ENCODE data around the gene GLIS1. TPM values are rescaled to one million over a fixed set of nuclear protein-coding genes. Genes with fewer than 3 reads are reported as not detected.

The GLIS1 gene
- polyA plus RNA-seq, 1 donor from 2014 or later: not detected

GRCh38 chr1:53551428-53551995 lies 187.5 kb downstream of the GLIS1 start:
- H3F3A ChIP-seq (ENCODE audit: insufficient read depth, low read length, poor library complexity, severe bottlenecking): no peaks in the 10 kb centered on the region
- H3K27me3 ChIP-seq (ENCODE audit: insufficient read depth, low read depth, low read length): no peaks in the 10 kb centered on the region
- no peaks in the 10 kb centered on the region for H4K20me1 ChIP-seq (ENCODE audit: insufficient read depth)
- no peak overlapping the region for H3K9ac ChIP-seq (ENCODE audit: low read length)
- H3K9me2 ChIP-seq (ENCODE audit: insufficient read depth, low read length): no peaks in the 10 kb centered on the region
- H3K4me2 ChIP-seq (ENCODE audit: low read length): no peak overlapping the region
- no peak overlapping the region for H2AFZ ChIP-seq (ENCODE audit: low read depth, low read length)
- no peak overlapping the region for H3K4me3 ChIP-seq (ENCODE audit: low read length)
- H3K27ac ChIP-seq (ENCODE audit: low read length): no peak overlapping the region
- no peak for TF ChIP-seq EZH2 (IDR thresholded peaks at IDR 0.05; ENCODE audit: borderline replicate concordance, insufficient read depth, low read length, poor library complexity, severe bottlenecking)
- no peak for TF ChIP-seq POLR2AphosphoS5 (IDR thresholded peaks at IDR 0.05)
- TF ChIP-seq EP300 (conservative IDR thresholded peaks at IDR 0.05; ENCODE audit: poor library complexity, severe bottlenecking): no peak
- TF ChIP-seq, protein P1, sequence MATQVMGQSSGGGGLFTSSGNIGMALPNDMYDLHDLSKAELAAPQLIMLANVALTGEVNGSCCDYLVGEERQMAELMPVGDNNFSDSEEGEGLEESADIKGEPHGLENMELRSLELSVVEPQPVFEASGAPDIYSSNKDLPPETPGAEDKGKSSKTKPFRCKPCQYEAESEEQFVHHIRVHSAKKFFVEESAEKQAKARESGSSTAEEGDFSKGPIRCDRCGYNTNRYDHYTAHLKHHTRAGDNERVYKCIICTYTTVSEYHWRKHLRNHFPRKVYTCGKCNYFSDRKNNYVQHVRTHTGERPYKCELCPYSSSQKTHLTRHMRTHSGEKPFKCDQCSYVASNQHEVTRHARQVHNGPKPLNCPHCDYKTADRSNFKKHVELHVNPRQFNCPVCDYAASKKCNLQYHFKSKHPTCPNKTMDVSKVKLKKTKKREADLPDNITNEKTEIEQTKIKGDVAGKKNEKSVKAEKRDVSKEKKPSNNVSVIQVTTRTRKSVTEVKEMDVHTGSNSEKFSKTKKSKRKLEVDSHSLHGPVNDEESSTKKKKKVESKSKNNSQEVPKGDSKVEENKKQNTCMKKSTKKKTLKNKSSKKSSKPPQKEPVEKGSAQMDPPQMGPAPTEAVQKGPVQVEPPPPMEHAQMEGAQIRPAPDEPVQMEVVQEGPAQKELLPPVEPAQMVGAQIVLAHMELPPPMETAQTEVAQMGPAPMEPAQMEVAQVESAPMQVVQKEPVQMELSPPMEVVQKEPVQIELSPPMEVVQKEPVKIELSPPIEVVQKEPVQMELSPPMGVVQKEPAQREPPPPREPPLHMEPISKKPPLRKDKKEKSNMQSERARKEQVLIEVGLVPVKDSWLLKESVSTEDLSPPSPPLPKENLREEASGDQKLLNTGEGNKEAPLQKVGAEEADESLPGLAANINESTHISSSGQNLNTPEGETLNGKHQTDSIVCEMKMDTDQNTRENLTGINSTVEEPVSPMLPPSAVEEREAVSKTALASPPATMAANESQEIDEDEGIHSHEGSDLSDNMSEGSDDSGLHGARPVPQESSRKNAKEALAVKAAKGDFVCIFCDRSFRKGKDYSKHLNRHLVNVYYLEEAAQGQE (IDR thresholded peaks at IDR 0.05; ENCODE audit: borderline replicate concordance): no peak
- TF ChIP-seq RAD21 (conservative IDR thresholded peaks at IDR 0.05): no peak
- no peak for TF ChIP-seq TAF1 (IDR thresholded peaks at IDR 0.05; ENCODE audit: low read depth)
- TF ChIP-seq MXI1 (conservative IDR thresholded peaks at IDR 0.05; ENCODE audit: poor library complexity, severe bottlenecking): no peak
- TF ChIP-seq SMC3 (conservative IDR thresholded peaks at IDR 0.05; ENCODE audit: poor library complexity): no peak
- TF ChIP-seq, protein P2, sequence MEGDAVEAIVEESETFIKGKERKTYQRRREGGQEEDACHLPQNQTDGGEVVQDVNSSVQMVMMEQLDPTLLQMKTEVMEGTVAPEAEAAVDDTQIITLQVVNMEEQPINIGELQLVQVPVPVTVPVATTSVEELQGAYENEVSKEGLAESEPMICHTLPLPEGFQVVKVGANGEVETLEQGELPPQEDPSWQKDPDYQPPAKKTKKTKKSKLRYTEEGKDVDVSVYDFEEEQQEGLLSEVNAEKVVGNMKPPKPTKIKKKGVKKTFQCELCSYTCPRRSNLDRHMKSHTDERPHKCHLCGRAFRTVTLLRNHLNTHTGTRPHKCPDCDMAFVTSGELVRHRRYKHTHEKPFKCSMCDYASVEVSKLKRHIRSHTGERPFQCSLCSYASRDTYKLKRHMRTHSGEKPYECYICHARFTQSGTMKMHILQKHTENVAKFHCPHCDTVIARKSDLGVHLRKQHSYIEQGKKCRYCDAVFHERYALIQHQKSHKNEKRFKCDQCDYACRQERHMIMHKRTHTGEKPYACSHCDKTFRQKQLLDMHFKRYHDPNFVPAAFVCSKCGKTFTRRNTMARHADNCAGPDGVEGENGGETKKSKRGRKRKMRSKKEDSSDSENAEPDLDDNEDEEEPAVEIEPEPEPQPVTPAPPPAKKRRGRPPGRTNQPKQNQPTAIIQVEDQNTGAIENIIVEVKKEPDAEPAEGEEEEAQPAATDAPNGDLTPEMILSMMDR (IDR thresholded peaks at IDR 0.05; ENCODE audit: poor library complexity, severe bottlenecking): no peak
- no peaks in the 10 kb centered on the region for H3K36me3 ChIP-seq (ENCODE audit: insufficient read depth, low read length)
- no peaks in the 10 kb centered on the region for H3K9me3 ChIP-seq (ENCODE audit: low read length)
- no peaks in the 10 kb centered on the region for H3K79me2 ChIP-seq (replicated peaks; ENCODE audit: insufficient read depth, low read length)

GRCh38 chr1:53550201-53550741 lies 188.7 kb downstream of the GLIS1 start:
- H3K27me3 ChIP-seq (ENCODE audit: insufficient read depth, low read depth, low read length): no peaks in the 10 kb centered on the region
- no peak overlapping the region for H2AFZ ChIP-seq (ENCODE audit: low read depth, low read length)

More at GRCh38 chr1:53550201-53550741, 188.7 kb downstream of the GLIS1 start:
- Histone ChIP-seq H4K20me1 (ENCODE audit: insufficient read depth) (no peaks in the 10 kb centered on the region), H3K9ac (ENCODE audit: low read length) (no peak overlapping the region), H3F3A (ENCODE audit: insufficient read depth, low read length, poor library complexity, severe bottlenecking) (no peaks in the 10 kb centered on the region), H3K27ac (ENCODE audit: low read length) (no peak overlapping the region), H3K79me2 (replicated peaks; ENCODE audit: insufficient read depth, low read length) (no peaks in the 10 kb centered on the region), H3K9me3 (ENCODE audit: low read length) (no peaks in the 10 kb centered on the region), H3K9me2 (ENCODE audit: insufficient read depth, low read length) (no peaks in the 10 kb centered on the region), H3K4me2 (ENCODE audit: low read length) (no peak overlapping the region), H3K4me3 (ENCODE audit: low read length) (no peak overlapping the region), H3K36me3 (ENCODE audit: insufficient read depth, low read length) (no peaks in the 10 kb centered on the region)
- TF ChIP-seq POLR2AphosphoS5 (IDR thresholded peaks at IDR 0.05): no peak
- TF ChIP-seq, protein P2 (IDR thresholded peaks at IDR 0.05; ENCODE audit: poor library complexity, severe bottlenecking): no peak
- TF ChIP-seq, protein P1 (IDR thresholded peaks at IDR 0.05; ENCODE audit: borderline replicate concordance): no peak

Measured in neural cell (in vitro differentiated cells).